Colonic mucosa (tissue), 4 donors: ENCODE results near the gene PDE1A. TPM values are rescaled to one million over a fixed set of nuclear protein-coding genes. Genes with fewer than 3 reads are reported as not detected.

Experiments used
- DNase-seq: peaks from one replicate; pipeline ENCODE4 v3.0.0-alpha.2; 2020
- H3K27ac ChIP-seq: fragments of 200-600 bp; one replicate; pipeline ENCODE4 v1.8.0; 2021
- H3K27me3 ChIP-seq: fragments of 200-600 bp; one replicate; pipeline ENCODE4 v1.8.0; 2021
- H3K36me3 ChIP-seq: fragments of 200-600 bp; one replicate; pipeline ENCODE4 v1.8.0; 2021
- H3K4me1 ChIP-seq: fragments of 200-600 bp; one replicate; pipeline ENCODE4 v1.8.0; 2021; ENCODE audit warnings: mild to moderate bottlenecking
- H3K4me3 ChIP-seq: fragments of 200-600 bp; one replicate; pipeline ENCODE4 v1.8.0; 2021
- H3K9ac ChIP-seq, 2 donors: one replicate each; pipeline ENCODE4 v1.7.0; 2013; ENCODE audit warnings: control low read depth in 2 of 2, low read depth in 2 of 2, low read length in 2 of 2
- H3K9me3 ChIP-seq: fragments of 200-600 bp; one replicate; pipeline ENCODE4 v1.8.0; 2021
- CTCF ChIP-seq: fragments of 200-600 bp; IDR thresholded peaks from one replicate; pipeline ENCODE4 v1.8.0; 2022; ENCODE audit warnings: antibody characterized with exemption, mild to moderate bottlenecking
- intact Hi-C: fragments of 100-400 bp; cut with DNase I; formaldehyde crosslinking; loops from one replicate; pipeline ENCODE4 v1.14.1; 2022
- total RNA-seq, 2 donors: library from RNA; stranded (reverse); fragmentation: NEBNext Ultra II Directional in 1 of 2; extraction: Animal tissue kit (Norgen Biotek cat#: 25700) in 1 of 2; gene quantifications; one replicate each; pipeline ENCODE4 v1.2.1, GENCODE V29; 2021
- donor health status: healthy.
- donor health status: DM: no; HTN: no; CAD: no.
- donor health status: DM: no; HTN: no; CAD: no.

The PDE1A gene
- total RNA-seq, 2 donors from 2014 or later = 1.7 to 3.9 TPM

- no peak overlapping the region for H3K27ac ChIP-seq
- no peak for TF ChIP-seq CTCF
- H3K36me3 ChIP-seq = no peaks in the 10 kb centered on the region
- no peaks in the 10 kb centered on the region for H3K9me3 ChIP-seq
- intact Hi-C loops = no loop called here
- H3K4me3 ChIP-seq = no peak overlapping the region
- no peak for DNase-seq
- no peaks in the 10 kb centered on the region for H3K4me1 ChIP-seq
- no peaks in the 10 kb centered on the region for H3K27me3 ChIP-seq
- H3K9ac ChIP-seq = no peak overlapping the region
These were observed 256.5 kb downstream of the PDE1A start for GRCh38 chr2:182170341-182170740.

GRCh38 chr2:182167882-182168281 lies 259.0 kb downstream of the PDE1A start:
- Histone ChIP-seq H3K4me3 (no peak overlapping the region), H3K9me3 (no peaks in the 10 kb centered on the region), H3K27ac (no peak overlapping the region), H3K9ac (no peak overlapping the region), H3K27me3 (no peaks in the 10 kb centered on the region), H3K4me1 (no peaks in the 10 kb centered on the region), H3K36me3 (no peaks in the 10 kb centered on the region)
- TF ChIP-seq CTCF = no peak
- no peak for DNase-seq
- intact Hi-C loops = no loop called here

GRCh38 chr2:182166841-182167240 lies 260.0 kb downstream of the PDE1A start:
- H3K27ac ChIP-seq = no peak overlapping the region
- no peak overlapping the region for H3K9ac ChIP-seq
- no peak for TF ChIP-seq CTCF
- H3K4me3 ChIP-seq = no peak overlapping the region
- no peaks in the 10 kb centered on the region for H3K9me3 ChIP-seq
- intact Hi-C loops = no loop called here
- H3K36me3 ChIP-seq = no peaks in the 10 kb centered on the region
- H3K27me3 ChIP-seq = no peaks in the 10 kb centered on the region
- no peak for DNase-seq
- no peaks in the 10 kb centered on the region for H3K4me1 ChIP-seq

- no peak overlapping the region for H3K9ac ChIP-seq
- H3K36me3 ChIP-seq = no peaks in the 10 kb centered on the region
- no peak overlapping the region for H3K27ac ChIP-seq
- intact Hi-C loops = no loop called here
- no peak for TF ChIP-seq CTCF
- no peaks in the 10 kb centered on the region for H3K9me3 ChIP-seq
- no peaks in the 10 kb centered on the region for H3K27me3 ChIP-seq
- H3K4me3 ChIP-seq = no peak overlapping the region
- no peak for DNase-seq
- H3K4me1 ChIP-seq = no peaks in the 10 kb centered on the region
These were observed 260.4 kb downstream of the PDE1A start for GRCh38 chr2:182166406-182166805.

- no peak overlapping the region for H3K4me3 ChIP-seq
- no peaks in the 10 kb centered on the region for H3K27me3 ChIP-seq
- H3K9me3 ChIP-seq = no peaks in the 10 kb centered on the region
- H3K27ac ChIP-seq = no peak overlapping the region
- intact Hi-C loops = no loop called here
- no peak for DNase-seq
- no peak for TF ChIP-seq CTCF
- H3K4me1 ChIP-seq = no peaks in the 10 kb centered on the region
- no peaks in the 10 kb centered on the region for H3K36me3 ChIP-seq
- H3K9ac ChIP-seq = no peak overlapping the region
These were observed 261.6 kb downstream of the PDE1A start for GRCh38 chr2:182165202-182165601.

- no peaks in the 10 kb centered on the region for H3K27me3 ChIP-seq
- H3K4me3 ChIP-seq = no peak overlapping the region
- H3K36me3 ChIP-seq = no peaks in the 10 kb centered on the region
These were observed 262.1 kb downstream of the PDE1A start for GRCh38 chr2:182164686-182165085.

More at GRCh38 chr2:182164686-182165085, 262.1 kb downstream of the PDE1A start:
- intact Hi-C loops = no loop called here
- H3K27ac ChIP-seq = no peak overlapping the region
- no peak for TF ChIP-seq CTCF
- no peak for DNase-seq
- H3K9ac ChIP-seq = no peak overlapping the region
- H3K9me3 ChIP-seq = no peaks in the 10 kb centered on the region
- no peaks in the 10 kb centered on the region for H3K4me1 ChIP-seq
